ENCODE measurements around the gene RFX6. TPM values are rescaled to one million over a fixed set of nuclear protein-coding genes. Genes with fewer than 3 reads are reported as not detected.

The RFX6 gene
- total RNA-seq, 1 experiment from 2014 or later: not detected

- TF ChIP-seq, protein P1, sequence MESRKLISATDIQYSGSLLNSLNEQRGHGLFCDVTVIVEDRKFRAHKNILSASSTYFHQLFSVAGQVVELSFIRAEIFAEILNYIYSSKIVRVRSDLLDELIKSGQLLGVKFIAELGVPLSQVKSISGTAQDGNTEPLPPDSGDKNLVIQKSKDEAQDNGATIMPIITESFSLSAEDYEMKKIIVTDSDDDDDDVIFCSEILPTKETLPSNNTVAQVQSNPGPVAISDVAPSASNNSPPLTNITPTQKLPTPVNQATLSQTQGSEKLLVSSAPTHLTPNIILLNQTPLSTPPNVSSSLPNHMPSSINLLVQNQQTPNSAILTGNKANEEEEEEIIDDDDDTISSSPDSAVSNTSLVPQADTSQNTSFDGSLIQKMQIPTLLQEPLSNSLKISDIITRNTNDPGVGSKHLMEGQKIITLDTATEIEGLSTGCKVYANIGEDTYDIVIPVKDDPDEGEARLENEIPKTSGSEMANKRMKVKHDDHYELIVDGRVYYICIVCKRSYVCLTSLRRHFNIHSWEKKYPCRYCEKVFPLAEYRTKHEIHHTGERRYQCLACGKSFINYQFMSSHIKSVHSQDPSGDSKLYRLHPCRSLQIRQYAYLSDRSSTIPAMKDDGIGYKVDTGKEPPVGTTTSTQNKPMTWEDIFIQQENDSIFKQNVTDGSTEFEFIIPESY (IDR thresholded peaks at IDR 0.05; ENCODE audit: extremely low read depth, insufficient replicate concordance, low read length): no peak
These were observed 935 bp upstream of the RFX6 start (continued) for GRCh38 chr6:116876107-116876506.

GRCh38 chr6:116877743-116878142, 701 bp downstream of the RFX6 start:
- intact Hi-C loops (cut with micrococcal nuclease): no loop called here
- Histone ChIP-seq H4K20me1 (ENCODE audit: insufficient read depth) (no peaks in the 10 kb centered on the region), H3K9me3 (ENCODE audit: control insufficient read depth in 1 of 2, insufficient read depth in 1 of 2, low read depth in 1 of 2, low read length in 2 of 2) (no peaks in the 10 kb centered on the region), H3K4me3 (replicated peaks in 1 of 2; ENCODE audit: low read depth in 1 of 2, low read length in 2 of 2) (no peak overlapping the region), H3K36me3 (ENCODE audit: control insufficient read depth in 1 of 2, insufficient read depth in 2 of 2, low read length in 2 of 2) (no peaks in the 10 kb centered on the region), H3K27ac (ENCODE audit: low read depth, low read length) (no peak overlapping the region), H3K9me2 (ENCODE audit: insufficient read depth) (no peaks in the 10 kb centered on the region), H3K4me1 (ENCODE audit: control insufficient read depth in 1 of 2, insufficient read depth in 2 of 2, low read length in 2 of 2) (no peaks in the 10 kb centered on the region), H3K27me3 (ENCODE audit: insufficient read depth, low read length) (no peaks in the 10 kb centered on the region), H2AFZ (ENCODE audit: low read depth, low read length, poor library complexity, severe bottlenecking) (no peak overlapping the region), H3K79me2 (ENCODE audit: insufficient read depth, low read length) (no peaks in the 10 kb centered on the region), H3K4me2 (ENCODE audit: low read length) (no peak overlapping the region), H3K9ac (ENCODE audit: low read length) (no peak overlapping the region)
- RAD21 ChIA-PET (ENCODE audit: low non-redundant PET in 1 of 2, low total read pairs in 2 of 2, uncharacterized antibody in 2 of 2, unreplicated experiment in 2 of 2): no interaction called here
- BruUV-seq (replicated peaks): no TSS peak
- TF ChIP-seq JUND (IDR thresholded peaks at IDR 0.05): no peak
- no peak for TF ChIP-seq CBX3 (IDR thresholded peaks at IDR 0.05; ENCODE audit: low read depth)
- no peak for TF ChIP-seq ATF3 (IDR thresholded peaks at IDR 0.05)
- no peak for TF ChIP-seq SIN3A (IDR thresholded peaks at IDR 0.05; ENCODE audit: low read depth)
- TF ChIP-seq MAX (IDR thresholded peaks at IDR 0.05): no peak
- no peak for TF ChIP-seq EGR1 (IDR thresholded peaks at IDR 0.05; ENCODE audit: low read depth)
- TF ChIP-seq, protein P2, sequence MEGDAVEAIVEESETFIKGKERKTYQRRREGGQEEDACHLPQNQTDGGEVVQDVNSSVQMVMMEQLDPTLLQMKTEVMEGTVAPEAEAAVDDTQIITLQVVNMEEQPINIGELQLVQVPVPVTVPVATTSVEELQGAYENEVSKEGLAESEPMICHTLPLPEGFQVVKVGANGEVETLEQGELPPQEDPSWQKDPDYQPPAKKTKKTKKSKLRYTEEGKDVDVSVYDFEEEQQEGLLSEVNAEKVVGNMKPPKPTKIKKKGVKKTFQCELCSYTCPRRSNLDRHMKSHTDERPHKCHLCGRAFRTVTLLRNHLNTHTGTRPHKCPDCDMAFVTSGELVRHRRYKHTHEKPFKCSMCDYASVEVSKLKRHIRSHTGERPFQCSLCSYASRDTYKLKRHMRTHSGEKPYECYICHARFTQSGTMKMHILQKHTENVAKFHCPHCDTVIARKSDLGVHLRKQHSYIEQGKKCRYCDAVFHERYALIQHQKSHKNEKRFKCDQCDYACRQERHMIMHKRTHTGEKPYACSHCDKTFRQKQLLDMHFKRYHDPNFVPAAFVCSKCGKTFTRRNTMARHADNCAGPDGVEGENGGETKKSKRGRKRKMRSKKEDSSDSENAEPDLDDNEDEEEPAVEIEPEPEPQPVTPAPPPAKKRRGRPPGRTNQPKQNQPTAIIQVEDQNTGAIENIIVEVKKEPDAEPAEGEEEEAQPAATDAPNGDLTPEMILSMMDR (IDR thresholded peaks at IDR 0.05 in 2 of 3, conservative IDR thresholded peaks at IDR 0.05 in 1 of 3; ENCODE audit: borderline replicate concordance in 1 of 3, insufficient read depth in 1 of 3, low read depth in 2 of 3, low read length in 2 of 3): no peak
- TF ChIP-seq ZNF274 (IDR thresholded peaks at IDR 0.05; ENCODE audit: low read depth, low read length): no peak
- TF ChIP-seq FOSL1 (IDR thresholded peaks at IDR 0.05; ENCODE audit: low read depth): no peak
- no peak for TF ChIP-seq SP1 (IDR thresholded peaks at IDR 0.05; ENCODE audit: low read depth)
- no peak for TF ChIP-seq SRF (IDR thresholded peaks at IDR 0.05; ENCODE audit: low read depth)
- TF ChIP-seq YY1 (IDR thresholded peaks at IDR 0.05; ENCODE audit: extremely low read depth, insufficient replicate concordance, low read depth, low read length): no peak
- TF ChIP-seq ZFX (IDR thresholded peaks at IDR 0.05): no peak
- TF ChIP-seq, protein P3, sequence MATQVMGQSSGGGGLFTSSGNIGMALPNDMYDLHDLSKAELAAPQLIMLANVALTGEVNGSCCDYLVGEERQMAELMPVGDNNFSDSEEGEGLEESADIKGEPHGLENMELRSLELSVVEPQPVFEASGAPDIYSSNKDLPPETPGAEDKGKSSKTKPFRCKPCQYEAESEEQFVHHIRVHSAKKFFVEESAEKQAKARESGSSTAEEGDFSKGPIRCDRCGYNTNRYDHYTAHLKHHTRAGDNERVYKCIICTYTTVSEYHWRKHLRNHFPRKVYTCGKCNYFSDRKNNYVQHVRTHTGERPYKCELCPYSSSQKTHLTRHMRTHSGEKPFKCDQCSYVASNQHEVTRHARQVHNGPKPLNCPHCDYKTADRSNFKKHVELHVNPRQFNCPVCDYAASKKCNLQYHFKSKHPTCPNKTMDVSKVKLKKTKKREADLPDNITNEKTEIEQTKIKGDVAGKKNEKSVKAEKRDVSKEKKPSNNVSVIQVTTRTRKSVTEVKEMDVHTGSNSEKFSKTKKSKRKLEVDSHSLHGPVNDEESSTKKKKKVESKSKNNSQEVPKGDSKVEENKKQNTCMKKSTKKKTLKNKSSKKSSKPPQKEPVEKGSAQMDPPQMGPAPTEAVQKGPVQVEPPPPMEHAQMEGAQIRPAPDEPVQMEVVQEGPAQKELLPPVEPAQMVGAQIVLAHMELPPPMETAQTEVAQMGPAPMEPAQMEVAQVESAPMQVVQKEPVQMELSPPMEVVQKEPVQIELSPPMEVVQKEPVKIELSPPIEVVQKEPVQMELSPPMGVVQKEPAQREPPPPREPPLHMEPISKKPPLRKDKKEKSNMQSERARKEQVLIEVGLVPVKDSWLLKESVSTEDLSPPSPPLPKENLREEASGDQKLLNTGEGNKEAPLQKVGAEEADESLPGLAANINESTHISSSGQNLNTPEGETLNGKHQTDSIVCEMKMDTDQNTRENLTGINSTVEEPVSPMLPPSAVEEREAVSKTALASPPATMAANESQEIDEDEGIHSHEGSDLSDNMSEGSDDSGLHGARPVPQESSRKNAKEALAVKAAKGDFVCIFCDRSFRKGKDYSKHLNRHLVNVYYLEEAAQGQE (IDR thresholded peaks at IDR 0.05; ENCODE audit: low read depth): no peak
- TF ChIP-seq EZH2phosphoT487 (IDR thresholded peaks at IDR 0.05; ENCODE audit: borderline replicate concordance): no peak
- no peak for TF ChIP-seq CEBPB (IDR thresholded peaks at IDR 0.05; ENCODE audit: low read depth)
- TF ChIP-seq RAD21 (IDR thresholded peaks at IDR 0.05; ENCODE audit: low read depth): no peak
- no peak for TF ChIP-seq POLR2A (IDR thresholded peaks at IDR 0.05; ENCODE audit: borderline replicate concordance, extremely low read depth, insufficient read depth, insufficient read length)
- TF ChIP-seq TCF7L2 (IDR thresholded peaks at IDR 0.05; ENCODE audit: borderline replicate concordance, extremely low read depth, insufficient read depth, insufficient read length): no peak
- CTCF ChIA-PET: no interaction called here
- DNase-seq (ENCODE audit: low read depth, low spot score): no peak
- POLR2A ChIA-PET: no interaction called here
- no peak for ATAC-seq

Data from HCT116 (cell line).